Measurements from ENCODE around the gene PHAF1.

Gene PHAF1

GRCh38 chr16:67177743-67178699, 68.3 kb downstream of the PHAF1 start:
- Histone ChIP-seq H3K4me2 (ENCODE audit: low read length) (peak overlapping the region; percentile 78), H3K4me1 (ENCODE audit: control insufficient read depth, insufficient read depth, low read length) (peaks cover 47% of the 10 kb centered on the region), H3K9ac (ENCODE audit: low read depth, low read length) (no peak overlapping the region), H3K9me3 (replicated peaks; ENCODE audit: low read length) (no peaks in the 10 kb centered on the region), H3K36me3 (ENCODE audit: insufficient read depth, low read length) (peaks cover 10% of the 10 kb centered on the region), H3K27me3 (ENCODE audit: control insufficient read depth, insufficient read depth, low read length) (no peaks in the 10 kb centered on the region), H3K4me3 (ENCODE audit: low read length) (peak overlapping the region; percentile 57)

GRCh38 chr16:67179421-67180080, 69.8 kb downstream of the PHAF1 start:
- H3K9me3 ChIP-seq (replicated peaks; ENCODE audit: low read length): no peaks in the 10 kb centered on the region
- no peak overlapping the region for H3K9ac ChIP-seq (ENCODE audit: low read depth, low read length)
- peaks cover 41% of the 10 kb centered on the region for H3K4me1 ChIP-seq (ENCODE audit: control insufficient read depth, insufficient read depth, low read length)
- no peak overlapping the region for H3K4me2 ChIP-seq (ENCODE audit: low read length)
- H3K4me3 ChIP-seq (ENCODE audit: low read length): no peak overlapping the region
- no peaks in the 10 kb centered on the region for H3K27me3 ChIP-seq (ENCODE audit: control insufficient read depth, insufficient read depth, low read length)
- H3K36me3 ChIP-seq (ENCODE audit: insufficient read depth, low read length): peaks cover 10% of the 10 kb centered on the region

GRCh38 chr16:67180166-67180565, 70.4 kb downstream of the PHAF1 start:
- no peaks in the 10 kb centered on the region for H3K9me3 ChIP-seq (replicated peaks; ENCODE audit: low read length)
- peaks cover 10% of the 10 kb centered on the region for H3K36me3 ChIP-seq (ENCODE audit: insufficient read depth, low read length)
- no peak overlapping the region for H3K4me2 ChIP-seq (ENCODE audit: low read length)
- no peaks in the 10 kb centered on the region for H3K27me3 ChIP-seq (ENCODE audit: control insufficient read depth, insufficient read depth, low read length)
- peaks cover 41% of the 10 kb centered on the region for H3K4me1 ChIP-seq (ENCODE audit: control insufficient read depth, insufficient read depth, low read length)
- H3K4me3 ChIP-seq (ENCODE audit: low read length): no peak overlapping the region
- no peak overlapping the region for H3K9ac ChIP-seq (ENCODE audit: low read depth, low read length)

- H3K4me3 ChIP-seq (ENCODE audit: low read length): peak overlapping the region; percentile 41
- peaks cover 10% of the 10 kb centered on the region for H3K36me3 ChIP-seq (ENCODE audit: insufficient read depth, low read length)
- no peaks in the 10 kb centered on the region for H3K27me3 ChIP-seq (ENCODE audit: control insufficient read depth, insufficient read depth, low read length)
These were observed 71.6 kb downstream of the PHAF1 start for GRCh38 chr16:67181346-67181745.

GRCh38 chr16:67182288-67182687, 72.5 kb downstream of the PHAF1 start:
- Histone ChIP-seq H3K4me3 (ENCODE audit: low read length) (peak overlapping the region; percentile 86), H3K4me1 (ENCODE audit: control insufficient read depth, insufficient read depth, low read length) (peaks cover 58% of the 10 kb centered on the region), H3K9ac (ENCODE audit: low read depth, low read length) (no peak overlapping the region), H3K9me3 (replicated peaks; ENCODE audit: low read length) (no peaks in the 10 kb centered on the region), H3K4me2 (ENCODE audit: low read length) (peak overlapping the region; percentile 83), H3K36me3 (ENCODE audit: insufficient read depth, low read length) (peaks cover 10% of the 10 kb centered on the region), H3K27me3 (ENCODE audit: control insufficient read depth, insufficient read depth, low read length) (no peaks in the 10 kb centered on the region)

More at GRCh38 chr16:67181346-67181745, 71.6 kb downstream of the PHAF1 start:
- Histone ChIP-seq H3K4me2 (ENCODE audit: low read length) (peak overlapping the region; percentile 61), H3K9ac (ENCODE audit: low read depth, low read length) (no peak overlapping the region), H3K9me3 (replicated peaks; ENCODE audit: low read length) (no peaks in the 10 kb centered on the region), H3K4me1 (ENCODE audit: control insufficient read depth, insufficient read depth, low read length) (peaks cover 49% of the 10 kb centered on the region)

GRCh38 chr16:67183284-67183626, 73.5 kb downstream of the PHAF1 start:
- Histone ChIP-seq H3K9me3 (replicated peaks; ENCODE audit: low read length) (no peaks in the 10 kb centered on the region), H3K36me3 (ENCODE audit: insufficient read depth, low read length) (peaks cover 10% of the 10 kb centered on the region), H3K4me2 (ENCODE audit: low read length) (peak overlapping the region; percentile 83), H3K4me3 (ENCODE audit: low read length) (peak overlapping the region; percentile 86), H3K9ac (ENCODE audit: low read depth, low read length) (peak overlapping the region; percentile 90), H3K4me1 (ENCODE audit: control insufficient read depth, insufficient read depth, low read length) (peaks cover 62% of the 10 kb centered on the region), H3K27me3 (ENCODE audit: control insufficient read depth, insufficient read depth, low read length) (no peaks in the 10 kb centered on the region)

GRCh38 chr16:67183627-67184452, 74.1 kb downstream of the PHAF1 start, which contains the start of gene MATCAP1:
MATCAP1 (minus strand) TSS chr16:67183963; CDS start chr16:67180610, 3,353 bp downstream.
- peaks cover 59% of the 10 kb centered on the region for H3K4me1 ChIP-seq (ENCODE audit: control insufficient read depth, insufficient read depth, low read length)
- H3K9me3 ChIP-seq (replicated peaks; ENCODE audit: low read length): no peaks in the 10 kb centered on the region
- no peaks in the 10 kb centered on the region for H3K27me3 ChIP-seq (ENCODE audit: control insufficient read depth, insufficient read depth, low read length)
- peak within 1 kb of the TSS; percentile 90 for H3K9ac ChIP-seq (ENCODE audit: low read depth, low read length)
- H3K4me3 ChIP-seq (ENCODE audit: low read length): peak within 1 kb of the TSS; percentile 86
- peaks cover 10% of the 10 kb centered on the region for H3K36me3 ChIP-seq (ENCODE audit: insufficient read depth, low read length)
- H3K4me2 ChIP-seq (ENCODE audit: low read length): peak within 1 kb of the TSS; percentile 83

- H3K4me3 ChIP-seq (ENCODE audit: low read length): peak overlapping the region; percentile 86
- H3K9ac ChIP-seq (ENCODE audit: low read depth, low read length): no peak overlapping the region
- no peaks in the 10 kb centered on the region for H3K27me3 ChIP-seq (ENCODE audit: control insufficient read depth, insufficient read depth, low read length)
- H3K9me3 ChIP-seq (replicated peaks; ENCODE audit: low read length): no peaks in the 10 kb centered on the region
- peaks cover 8% of the 10 kb centered on the region for H3K36me3 ChIP-seq (ENCODE audit: insufficient read depth, low read length)
- H3K4me1 ChIP-seq (ENCODE audit: control insufficient read depth, insufficient read depth, low read length): peaks cover 59% of the 10 kb centered on the region
- H3K4me2 ChIP-seq (ENCODE audit: low read length): peak overlapping the region; percentile 83
These were observed 74.8 kb downstream of the PHAF1 start for GRCh38 chr16:67184453-67184994.

GRCh38 chr16:67184995-67185650, 75.4 kb downstream of the PHAF1 start:
- Histone ChIP-seq H3K9ac (ENCODE audit: low read depth, low read length) (no peak overlapping the region), H3K4me1 (ENCODE audit: control insufficient read depth, insufficient read depth, low read length) (peaks cover 59% of the 10 kb centered on the region), H3K4me3 (ENCODE audit: low read length) (peak overlapping the region; percentile 23), H3K9me3 (replicated peaks; ENCODE audit: low read length) (no peaks in the 10 kb centered on the region), H3K36me3 (ENCODE audit: insufficient read depth, low read length) (peaks cover 3% of the 10 kb centered on the region), H3K27me3 (ENCODE audit: control insufficient read depth, insufficient read depth, low read length) (no peaks in the 10 kb centered on the region), H3K4me2 (ENCODE audit: low read length) (peak overlapping the region; percentile 83)

- H3K9me3 ChIP-seq (replicated peaks; ENCODE audit: low read length): no peaks in the 10 kb centered on the region
- H3K4me2 ChIP-seq (ENCODE audit: low read length): peak overlapping the region; percentile 64
- H3K4me3 ChIP-seq (ENCODE audit: low read length): peak overlapping the region; percentile 23
- H3K4me1 ChIP-seq (ENCODE audit: control insufficient read depth, insufficient read depth, low read length): peaks cover 65% of the 10 kb centered on the region
- H3K9ac ChIP-seq (ENCODE audit: low read depth, low read length): no peak overlapping the region
- H3K36me3 ChIP-seq (ENCODE audit: insufficient read depth, low read length): peaks cover 3% of the 10 kb centered on the region
- H3K27me3 ChIP-seq (ENCODE audit: control insufficient read depth, insufficient read depth, low read length): no peaks in the 10 kb centered on the region
These were observed 76.0 kb downstream of the PHAF1 start for GRCh38 chr16:67185651-67186134.

All from skeletal muscle satellite cell (primary cell).